RWPE2 (cell line): ENCODE data around the gene SORCS2.

ENCODE experiments used
- ATAC-seq: fragments of 200-7000 bp; cut with Tn5 transposase; 3 replicates; pipeline ENCODE4 v1.9.1; 2021; ENCODE audit warnings: low read depth
- DNase-seq: peaks from one replicate; pipeline ENCODE4 v3.0.0-alpha.2; 2020; ENCODE audit warnings: low spot score
- H3K27ac ChIP-seq: fragments of 450-650 bp; 2 replicates; pipeline ENCODE4 v1.5.1; 2017; ENCODE audit warnings: mild to moderate bottlenecking; ENCODE audit not compliant: poor library complexity, severe bottlenecking
- H3K27me3 ChIP-seq: fragments of 250-450 bp; sonication (Bioruptor Pico); 2 replicates; pipeline ENCODE4 v1.5.1; 2021; ENCODE audit warnings: mild to moderate bottlenecking, moderate library complexity; ENCODE audit not compliant: insufficient read depth, poor library complexity, severe bottlenecking
- H3K36me3 ChIP-seq: fragments of 250-450 bp; sonication (Bioruptor Pico); 2 replicates; pipeline ENCODE4 v1.5.1; 2020; ENCODE audit warnings: low read depth, mild to moderate bottlenecking, moderate library complexity
- H3K4me1 ChIP-seq: fragments of 250-450 bp; sonication (Bioruptor Pico); 2 replicates; pipeline ENCODE4 v1.5.1; 2021; ENCODE audit warnings: mild to moderate bottlenecking, moderate library complexity; ENCODE audit not compliant: insufficient read depth, poor library complexity, severe bottlenecking
- H3K4me3 ChIP-seq: fragments of 250-450 bp; sonication (Bioruptor Pico); 2 replicates; pipeline ENCODE4 v1.5.1; 2021; ENCODE audit warnings: mild to moderate bottlenecking, moderate library complexity; ENCODE audit not compliant: severe bottlenecking
- H3K9me3 ChIP-seq: fragments of 250-450 bp; sonication (Bioruptor Pico); 2 replicates; pipeline ENCODE4 v1.5.1; 2021; ENCODE audit warnings: mild to moderate bottlenecking, moderate library complexity; ENCODE audit not compliant: severe bottlenecking
- TF ChIP-seq, protein P1 (sequence below): fragments of 450-650 bp; IDR thresholded peaks from one replicate; pipeline ENCODE4 v1.5.1; 2017; ENCODE audit warnings: mild to moderate bottlenecking, moderate library complexity; ENCODE audit not compliant: poor library complexity, severe bottlenecking

The SORCS2 gene

GRCh38 chr4:7466904-7467303 is 274.6 kb downstream of the SORCS2 start:
- H3K36me3 ChIP-seq: no peaks in the 10 kb centered on the region
- no peaks in the 10 kb centered on the region for H3K9me3 ChIP-seq
- DNase-seq (no peak), ATAC-seq (no peak)
- TF ChIP-seq, protein P1, sequence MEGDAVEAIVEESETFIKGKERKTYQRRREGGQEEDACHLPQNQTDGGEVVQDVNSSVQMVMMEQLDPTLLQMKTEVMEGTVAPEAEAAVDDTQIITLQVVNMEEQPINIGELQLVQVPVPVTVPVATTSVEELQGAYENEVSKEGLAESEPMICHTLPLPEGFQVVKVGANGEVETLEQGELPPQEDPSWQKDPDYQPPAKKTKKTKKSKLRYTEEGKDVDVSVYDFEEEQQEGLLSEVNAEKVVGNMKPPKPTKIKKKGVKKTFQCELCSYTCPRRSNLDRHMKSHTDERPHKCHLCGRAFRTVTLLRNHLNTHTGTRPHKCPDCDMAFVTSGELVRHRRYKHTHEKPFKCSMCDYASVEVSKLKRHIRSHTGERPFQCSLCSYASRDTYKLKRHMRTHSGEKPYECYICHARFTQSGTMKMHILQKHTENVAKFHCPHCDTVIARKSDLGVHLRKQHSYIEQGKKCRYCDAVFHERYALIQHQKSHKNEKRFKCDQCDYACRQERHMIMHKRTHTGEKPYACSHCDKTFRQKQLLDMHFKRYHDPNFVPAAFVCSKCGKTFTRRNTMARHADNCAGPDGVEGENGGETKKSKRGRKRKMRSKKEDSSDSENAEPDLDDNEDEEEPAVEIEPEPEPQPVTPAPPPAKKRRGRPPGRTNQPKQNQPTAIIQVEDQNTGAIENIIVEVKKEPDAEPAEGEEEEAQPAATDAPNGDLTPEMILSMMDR: no peak
- H3K27me3 ChIP-seq: no peaks in the 10 kb centered on the region
- H3K4me3 ChIP-seq: no peak overlapping the region
- H3K4me1 ChIP-seq: peaks cover 6% of the 10 kb centered on the region
- H3K27ac ChIP-seq: no peak overlapping the region

DNA sequence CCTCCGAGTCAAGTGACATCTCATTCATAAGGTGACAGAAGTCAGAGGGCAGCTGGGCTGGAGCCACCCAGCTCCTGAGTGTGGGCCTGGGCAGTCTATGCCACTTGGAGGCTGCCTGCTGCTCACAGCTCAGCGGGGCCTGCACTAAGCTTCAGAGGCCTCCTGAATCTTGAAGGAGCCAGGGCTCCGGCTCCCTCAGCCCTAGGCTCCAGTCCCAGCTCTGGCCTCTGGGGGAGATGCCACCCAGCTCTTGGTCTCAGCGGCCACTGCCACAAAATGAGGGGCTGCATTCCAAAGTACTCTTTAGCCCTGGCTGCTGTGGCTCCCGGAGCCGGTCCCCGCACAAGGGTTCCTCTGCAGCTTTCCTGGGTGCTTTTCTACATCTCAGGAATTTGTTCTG is 275.1 kb downstream of the SORCS2 start:
- H3K9me3 ChIP-seq: no peaks in the 10 kb centered on the region
- DNase-seq (no peak), ATAC-seq (no peak)
- H3K27me3 ChIP-seq: no peaks in the 10 kb centered on the region
- peaks cover 2% of the 10 kb centered on the region for H3K4me1 ChIP-seq
- TF ChIP-seq, protein P1: no peak
- no peak overlapping the region for H3K27ac ChIP-seq
- no peak overlapping the region for H3K4me3 ChIP-seq
- H3K36me3 ChIP-seq: no peaks in the 10 kb centered on the region

DNA sequence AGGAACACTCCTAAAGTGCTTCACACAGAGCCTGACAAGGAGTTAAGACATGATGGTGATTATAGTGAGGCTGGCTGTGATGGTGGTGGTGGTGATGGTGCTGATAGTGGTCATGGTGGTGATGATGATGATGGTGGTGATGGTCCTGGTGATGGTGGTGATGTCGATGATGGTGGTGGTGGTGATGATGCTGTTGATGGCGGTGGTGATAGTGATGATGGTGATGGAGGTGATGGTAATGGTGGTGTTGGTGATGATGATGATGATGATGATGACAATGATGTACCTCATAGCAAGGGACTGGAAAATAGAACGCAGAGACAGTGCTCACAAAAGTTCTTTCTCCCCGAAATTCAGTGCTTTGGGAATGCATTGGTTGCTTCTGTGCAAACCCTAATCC is 276.7 kb downstream of the SORCS2 start:
- ATAC-seq (no peak), DNase-seq (no peak)
- Histone ChIP-seq H3K9me3 (no peaks in the 10 kb centered on the region), H3K27me3 (no peaks in the 10 kb centered on the region), H3K4me1 (no peaks in the 10 kb centered on the region), H3K27ac (no peak overlapping the region), H3K36me3 (no peaks in the 10 kb centered on the region), H3K4me3 (no peak overlapping the region)
- TF ChIP-seq, protein P1: no peak

DNA sequence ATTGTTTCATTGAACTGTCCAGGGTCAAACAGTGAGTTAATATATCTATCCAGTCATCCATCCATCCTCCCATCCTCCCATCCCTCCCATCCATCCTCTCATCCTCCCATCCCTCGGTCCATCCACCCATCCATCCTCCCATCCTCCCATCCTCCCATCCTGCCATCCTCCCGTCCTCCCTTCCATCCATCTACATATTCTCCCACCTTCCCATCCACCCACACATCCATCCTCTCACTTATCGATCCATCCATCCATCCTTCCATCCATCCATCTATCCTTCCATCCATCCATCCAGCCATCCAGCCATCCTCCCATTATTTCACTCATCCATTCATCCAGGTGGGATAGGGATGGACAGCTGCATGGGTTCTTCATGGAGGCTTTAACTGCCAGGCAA is 277.8 kb downstream of the SORCS2 start:
- Histone ChIP-seq H3K9me3 (no peaks in the 10 kb centered on the region), H3K4me3 (no peak overlapping the region), H3K27ac (no peak overlapping the region), H3K4me1 (no peaks in the 10 kb centered on the region), H3K36me3 (no peaks in the 10 kb centered on the region), H3K27me3 (no peaks in the 10 kb centered on the region)
- DNase-seq: no peak
- TF ChIP-seq, protein P1: no peak
- no peak for ATAC-seq

- Histone ChIP-seq H3K27ac (no peak overlapping the region), H3K36me3 (no peaks in the 10 kb centered on the region), H3K4me3 (no peak overlapping the region), H3K9me3 (no peaks in the 10 kb centered on the region), H3K27me3 (no peaks in the 10 kb centered on the region), H3K4me1 (no peaks in the 10 kb centered on the region)
- DNase-seq: no peak
- TF ChIP-seq, protein P1: no peak
- ATAC-seq: no peak
Observed at GRCh38 chr4:7470522-7471128, 278.3 kb downstream of the SORCS2 start.
